CD4-positive, alpha-beta T cell treated with Interleukin-17A for 1 hour (primary cell): ENCODE measurements around the gene ZFP1.
"Not testable (repeated sequence)": the region's sequence is repeated elsewhere in the genome, so short reads cannot be mapped to it uniquely, and the experiment has no call there.

Experiments used
- DNase-seq: peaks from one replicate; pipeline ENCODE4 v3.0.0-alpha.2; 2020

The ZFP1 gene

GRCh38 chr16:75205438-75205837 lies 57.1 kb downstream of the ZFP1 start:
- not testable (repeated sequence) for DNase-seq

- DNase-seq, result not testable (repeated sequence)
Observed at GRCh38 chr16:75205961-75206748, 57.8 kb downstream of the ZFP1 start.

- DNase-seq, result no peak
Observed at GRCh38 chr16:75206749-75207451, 58.6 kb downstream of the ZFP1 start, which contains the start of gene CTRB2. Gene CTRB2, minus strand, starts transcription at chr16:75207161. Its CDS starts 20 bp downstream, at chr16:75207141.

- no peak for DNase-seq
Observed at GRCh38 chr16:75207831-75208230, 59.5 kb downstream of the ZFP1 start.

GRCh38 chr16:75208242-75208825 lies 60.0 kb downstream of the ZFP1 start:
- no peak for DNase-seq

GRCh38 chr16:75208861-75209505 lies 60.7 kb downstream of the ZFP1 start:
- no peak for DNase-seq

GRCh38 chr16:75209514-75209913 lies 61.2 kb downstream of the ZFP1 start:
- DNase-seq, result not testable (repeated sequence)

GRCh38 chr16:75209944-75210343 lies 61.6 kb downstream of the ZFP1 start:
- DNase-seq, result no peak

- not testable (repeated sequence) for DNase-seq
Observed at GRCh38 chr16:75211286-75211685, 63.0 kb downstream of the ZFP1 start.

GRCh38 chr16:75216127-75216526 lies 67.8 kb downstream of the ZFP1 start:
- no peak for DNase-seq

GRCh38 chr16:75216576-75216975 lies 68.3 kb downstream of the ZFP1 start:
- DNase-seq, result no peak

- DNase-seq, result no peak
Observed at GRCh38 chr16:75217389-75217851, 69.1 kb downstream of the ZFP1 start.

- DNase-seq, result no peak
Observed at GRCh38 chr16:75218256-75219076, 70.1 kb downstream of the ZFP1 start, which contains the start of gene CTRB1. Gene CTRB1, plus strand, starts transcription at chr16:75218988. Its CDS starts 20 bp downstream, at chr16:75219008.

GRCh38 chr16:75219088-75219487 lies 70.8 kb downstream of the ZFP1 start:
- DNase-seq, result no peak

GRCh38 chr16:75219838-75220237 lies 71.5 kb downstream of the ZFP1 start:
- peak; percentile 36 for DNase-seq
